Uterus (tissue), 4 donors: ENCODE data around the gene SLX4IP. TPM values are rescaled to one million over a fixed set of nuclear protein-coding genes. Genes with fewer than 3 reads are reported as not detected.
A peak's percentile ranks its signal among the peaks of the same experiment; 100 is the strongest.

Experiments
- DNase-seq, 2 donors: peaks; one replicate each; pipeline ENCODE4 v3.0.0-alpha.2; 2019 to 2020
- H3K27ac ChIP-seq, 2 donors: fragments of 200-600 bp; sonication (generic); 1 replicate in 1 of 2; 2 replicates in 1 of 2; pipeline ENCODE4 v1.5.1; 2016 to 2018
- H3K27me3 ChIP-seq, 2 donors: fragments of 200-600 bp; sonication (generic); one replicate each; pipeline ENCODE4 v1.5.1; 2018 to 2019; ENCODE audit warnings: control low read depth in 1 of 2
- H3K36me3 ChIP-seq, 2 donors: fragments of 200-600 bp; sonication (generic); one replicate each; pipeline ENCODE4 v1.5.1; 2019; ENCODE audit warnings: control low read depth in 1 of 2
- H3K4me1 ChIP-seq, 2 donors: fragments of 200-600 bp; sonication (generic); one replicate each; pipeline ENCODE4 v1.5.1; 2018 to 2019; ENCODE audit warnings: control low read depth in 1 of 2
- H3K4me3 ChIP-seq, 2 donors: fragments of 200-600 bp; sonication (generic); 1 replicate in 1 of 2; 2 replicates in 1 of 2; pipeline ENCODE4 v1.5.1; 2018 to 2019; ENCODE audit warnings: mild to moderate bottlenecking in 1 of 2
- H3K9me3 ChIP-seq, 2 donors: fragments of 200-600 bp; sonication (generic); one replicate each; pipeline ENCODE4 v1.5.1; 2019; ENCODE audit warnings: control low read depth in 1 of 2
- POLR2A ChIP-seq, 2 donors: fragments of 450-650 bp; IDR thresholded peaks; one replicate each; pipeline ENCODE4 v1.6.1; 2016; ENCODE audit warnings: antibody characterized with exemption in 2 of 2, mild to moderate bottlenecking in 1 of 2, moderate library complexity in 1 of 2
- intact Hi-C: fragments of 100-400 bp; cut with DNase I; formaldehyde crosslinking; loops from one replicate; pipeline ENCODE4 v1.15.1; 2023; ENCODE audit warnings: low total_unique reads
- total RNA-seq, 4 donors: library from RNA; depleted of rRNA in 3 of 4; stranded (reverse); fragments of >200 nt in 3 of 4; gene quantifications; one replicate each; pipeline versions ENCODE4 v1.1.0 to v1.2.4, GENCODE V29; 2014 to 2023
- TF ChIP-seq, protein P1 (sequence below), 4 experiments: fragments of 200-600 bp in 2 of 4; fragments of 450-650 bp in 2 of 4; sonication (generic) in 2 of 4; IDR thresholded peaks; one replicate each; pipeline ENCODE4 v1.5.1; 2016 to 2019; ENCODE audit warnings: antibody characterized with exemption in 4 of 4, mild to moderate bottlenecking in 2 of 4, moderate library complexity in 1 of 4
- donor health status: DM: yes; HTN: yes; CAD: no.

The SLX4IP gene
- total RNA-seq, 4 donors from 2014 or later, result 0.51 to 7.1 (median 2.0) TPM

DNA sequence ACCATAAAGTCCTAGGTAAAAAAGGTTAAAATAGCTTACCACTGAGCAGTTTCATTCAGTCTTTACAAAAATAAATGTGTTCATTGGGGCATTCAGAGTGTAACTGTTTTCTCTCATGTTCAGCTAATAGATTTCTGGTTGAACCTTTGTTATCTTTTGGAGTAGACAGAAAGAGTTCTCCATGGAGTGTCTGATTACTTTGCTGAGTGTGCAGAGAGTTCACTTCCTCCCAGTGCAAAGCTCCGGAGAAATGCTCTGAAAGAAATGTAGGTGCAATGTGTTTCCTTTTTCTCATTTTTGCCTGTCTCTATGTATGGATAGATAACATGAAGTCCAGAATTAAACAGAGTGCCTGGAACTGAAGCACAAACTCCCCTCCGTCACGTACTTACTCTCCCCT lies 186.0 kb downstream of the SLX4IP start:
- no peaks in the 10 kb centered on the region for H3K36me3 ChIP-seq
- H3K4me1 ChIP-seq, result no peaks in the 10 kb centered on the region
- TF ChIP-seq POLR2A (IDR thresholded peaks at IDR 0.05), result no peak
- TF ChIP-seq, protein P1, sequence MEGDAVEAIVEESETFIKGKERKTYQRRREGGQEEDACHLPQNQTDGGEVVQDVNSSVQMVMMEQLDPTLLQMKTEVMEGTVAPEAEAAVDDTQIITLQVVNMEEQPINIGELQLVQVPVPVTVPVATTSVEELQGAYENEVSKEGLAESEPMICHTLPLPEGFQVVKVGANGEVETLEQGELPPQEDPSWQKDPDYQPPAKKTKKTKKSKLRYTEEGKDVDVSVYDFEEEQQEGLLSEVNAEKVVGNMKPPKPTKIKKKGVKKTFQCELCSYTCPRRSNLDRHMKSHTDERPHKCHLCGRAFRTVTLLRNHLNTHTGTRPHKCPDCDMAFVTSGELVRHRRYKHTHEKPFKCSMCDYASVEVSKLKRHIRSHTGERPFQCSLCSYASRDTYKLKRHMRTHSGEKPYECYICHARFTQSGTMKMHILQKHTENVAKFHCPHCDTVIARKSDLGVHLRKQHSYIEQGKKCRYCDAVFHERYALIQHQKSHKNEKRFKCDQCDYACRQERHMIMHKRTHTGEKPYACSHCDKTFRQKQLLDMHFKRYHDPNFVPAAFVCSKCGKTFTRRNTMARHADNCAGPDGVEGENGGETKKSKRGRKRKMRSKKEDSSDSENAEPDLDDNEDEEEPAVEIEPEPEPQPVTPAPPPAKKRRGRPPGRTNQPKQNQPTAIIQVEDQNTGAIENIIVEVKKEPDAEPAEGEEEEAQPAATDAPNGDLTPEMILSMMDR (IDR thresholded peaks at IDR 0.05), result no peak
- intact Hi-C loops, result no loop called here
- H3K4me3 ChIP-seq, result no peak overlapping the region
- no peaks in the 10 kb centered on the region for H3K27me3 ChIP-seq
- no peaks in the 10 kb centered on the region for H3K9me3 ChIP-seq
- H3K27ac ChIP-seq, result no peak overlapping the region
- DNase-seq, result no peak

- TF ChIP-seq, protein P1 (IDR thresholded peaks at IDR 0.05), result no peak
- no peak for TF ChIP-seq POLR2A (IDR thresholded peaks at IDR 0.05)
- Histone ChIP-seq H3K9me3 (no peaks in the 10 kb centered on the region), H3K4me3 (peak overlapping the region in 1 of 2 donors; percentile 14), H3K27me3 (no peaks in the 10 kb centered on the region), H3K36me3 (no peaks in the 10 kb centered on the region), H3K27ac (peak overlapping the region; percentile 73 to 77), H3K4me1 (no peaks in the 10 kb centered on the region)
- intact Hi-C loops, result no loop called here
- DNase-seq, result peak; percentile 56 to 66
These were observed 187.7 kb downstream of the SLX4IP start for GRCh38 chr20:10622657-10623418.

GRCh38 chr20:10625641-10626040 lies 190.5 kb downstream of the SLX4IP start:
- Histone ChIP-seq H3K4me1 (no peaks in the 10 kb centered on the region), H3K9me3 (no peaks in the 10 kb centered on the region), H3K27me3 (no peaks in the 10 kb centered on the region), H3K4me3 (no peak overlapping the region), H3K36me3 (no peaks in the 10 kb centered on the region), H3K27ac (no peak overlapping the region)
- no peak for DNase-seq
- TF ChIP-seq, protein P1 (IDR thresholded peaks at IDR 0.05), result no peak
- TF ChIP-seq POLR2A (IDR thresholded peaks at IDR 0.05), result no peak
- intact Hi-C loops, result no loop called here

DNA sequence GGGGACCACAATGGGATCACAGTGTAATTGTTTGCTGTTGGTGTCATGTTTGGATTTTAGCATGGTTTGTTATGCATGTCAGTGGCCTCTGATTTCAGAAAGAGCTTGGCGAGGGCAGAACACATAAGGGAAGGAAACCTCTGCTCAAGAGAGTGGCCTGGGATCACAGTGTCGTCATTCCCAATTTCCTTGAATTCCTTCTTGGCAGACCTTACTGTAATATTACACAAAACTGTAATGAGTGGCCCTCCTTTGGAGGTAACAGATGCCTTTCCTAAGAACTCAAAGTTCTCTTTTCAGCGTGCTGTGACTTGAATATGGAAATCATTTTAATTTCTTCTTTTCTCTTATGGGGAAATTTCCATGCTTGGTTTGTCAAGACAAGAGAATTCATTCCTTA lies 191.8 kb downstream of the SLX4IP start:
- H3K27me3 ChIP-seq, result no peaks in the 10 kb centered on the region
- no peak for DNase-seq
- no peak overlapping the region for H3K27ac ChIP-seq
- TF ChIP-seq, protein P1 (IDR thresholded peaks at IDR 0.05), result no peak
- TF ChIP-seq POLR2A (IDR thresholded peaks at IDR 0.05), result no peak
- no peaks in the 10 kb centered on the region for H3K4me1 ChIP-seq
- H3K36me3 ChIP-seq, result no peaks in the 10 kb centered on the region
- intact Hi-C loops, result no loop called here
- no peak overlapping the region for H3K4me3 ChIP-seq
- H3K9me3 ChIP-seq, result no peaks in the 10 kb centered on the region

- DNase-seq, result no peak
- intact Hi-C loops, result no loop called here
- TF ChIP-seq POLR2A (IDR thresholded peaks at IDR 0.05), result no peak
- TF ChIP-seq, protein P1 (IDR thresholded peaks at IDR 0.05), result no peak
- Histone ChIP-seq H3K9me3 (no peaks in the 10 kb centered on the region), H3K4me3 (no peak overlapping the region), H3K27me3 (no peaks in the 10 kb centered on the region), H3K36me3 (no peaks in the 10 kb centered on the region), H3K4me1 (no peaks in the 10 kb centered on the region), H3K27ac (peak overlapping the region; percentile 31 to 67)
These were observed 195.0 kb downstream of the SLX4IP start for GRCh38 chr20:10629946-10630650.
